Epithelial cell of proximal tubule (primary cell): Measurements from ENCODE around the gene SORCS2. TPM values are rescaled to one million over a fixed set of nuclear protein-coding genes. Genes with fewer than 3 reads are reported as not detected.

Experiments
- DNase-seq: peaks from one replicate; pipeline ENCODE4 v3.0.0-alpha.2; 2011; ENCODE audit warnings: low read depth
- H3K4me3 ChIP-seq: 2 replicates; pipeline ENCODE4 v1.5.1; 2011; ENCODE audit warnings: low read depth, mild to moderate bottlenecking, low read length
- total RNA-seq: library from RNA; depleted of rRNA; stranded (reverse); fragments of >200 nt; gene quantifications from 2 replicates; pipeline ENCODE4 v1.2.3, GENCODE V29; 2015
- TF ChIP-seq, protein P1 (sequence below): conservative IDR thresholded peaks from 2 replicates; pipeline ENCODE4 v1.5.1; 2012; ENCODE audit warnings: low read depth, mild to moderate bottlenecking, low read length

The SORCS2 gene
- total RNA-seq, 1 donor from 2014 or later: 0.29 TPM

DNA sequence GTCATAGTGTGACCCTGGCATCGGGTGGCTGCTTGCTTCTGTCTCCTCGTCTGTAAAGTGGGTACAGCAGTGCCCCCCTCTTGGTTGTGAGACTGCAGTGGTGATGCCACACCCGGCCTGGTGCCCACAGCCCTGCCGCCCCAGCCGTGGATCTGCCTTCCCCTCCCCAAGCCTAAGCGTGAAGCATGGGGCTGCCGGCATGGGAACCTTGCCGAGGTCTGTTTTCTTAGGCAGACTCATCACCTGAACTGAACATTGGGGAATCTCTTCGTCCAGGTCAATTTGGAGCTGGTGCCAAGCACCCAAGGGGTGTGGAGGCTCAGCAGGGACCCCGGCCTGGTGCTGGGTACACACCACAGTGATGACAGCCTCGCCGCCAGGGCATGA, 134.0 kb downstream of the SORCS2 start:
- TF ChIP-seq, protein P1, sequence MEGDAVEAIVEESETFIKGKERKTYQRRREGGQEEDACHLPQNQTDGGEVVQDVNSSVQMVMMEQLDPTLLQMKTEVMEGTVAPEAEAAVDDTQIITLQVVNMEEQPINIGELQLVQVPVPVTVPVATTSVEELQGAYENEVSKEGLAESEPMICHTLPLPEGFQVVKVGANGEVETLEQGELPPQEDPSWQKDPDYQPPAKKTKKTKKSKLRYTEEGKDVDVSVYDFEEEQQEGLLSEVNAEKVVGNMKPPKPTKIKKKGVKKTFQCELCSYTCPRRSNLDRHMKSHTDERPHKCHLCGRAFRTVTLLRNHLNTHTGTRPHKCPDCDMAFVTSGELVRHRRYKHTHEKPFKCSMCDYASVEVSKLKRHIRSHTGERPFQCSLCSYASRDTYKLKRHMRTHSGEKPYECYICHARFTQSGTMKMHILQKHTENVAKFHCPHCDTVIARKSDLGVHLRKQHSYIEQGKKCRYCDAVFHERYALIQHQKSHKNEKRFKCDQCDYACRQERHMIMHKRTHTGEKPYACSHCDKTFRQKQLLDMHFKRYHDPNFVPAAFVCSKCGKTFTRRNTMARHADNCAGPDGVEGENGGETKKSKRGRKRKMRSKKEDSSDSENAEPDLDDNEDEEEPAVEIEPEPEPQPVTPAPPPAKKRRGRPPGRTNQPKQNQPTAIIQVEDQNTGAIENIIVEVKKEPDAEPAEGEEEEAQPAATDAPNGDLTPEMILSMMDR: no peak
- DNase-seq: no peak
- H3K4me3 ChIP-seq: no peak overlapping the region

DNA sequence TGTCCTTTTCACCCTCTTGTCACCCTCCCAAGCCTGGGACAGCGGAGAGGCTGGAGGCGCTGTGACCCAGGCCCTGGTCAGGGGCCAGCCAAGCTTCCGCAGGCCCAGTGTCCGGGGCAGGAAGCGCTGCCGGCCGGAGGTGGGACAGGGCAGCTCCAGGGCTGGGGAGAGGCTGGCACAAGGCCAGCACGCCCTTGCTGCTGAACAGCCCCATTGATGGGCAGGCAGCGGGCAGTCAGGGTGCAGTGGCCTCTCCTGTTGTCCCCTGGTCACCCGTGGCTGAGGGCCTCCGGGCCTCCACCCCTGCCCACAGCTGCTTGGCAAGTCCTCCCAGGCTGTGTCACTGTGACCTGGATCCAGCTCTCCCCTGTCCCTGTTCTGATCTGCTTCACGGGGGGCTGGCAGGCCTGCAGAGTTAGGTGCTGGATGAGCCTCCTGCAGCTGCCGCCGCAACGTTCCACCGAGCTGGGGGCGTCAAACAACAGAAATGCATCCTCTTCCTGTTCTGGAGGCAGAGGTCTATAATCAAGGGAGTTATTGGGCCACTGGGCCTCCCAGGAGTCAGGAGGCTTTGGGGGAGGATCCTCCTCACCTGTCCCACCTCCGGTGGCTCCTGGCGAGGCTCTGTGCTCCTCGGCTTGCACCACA, 134.5 kb downstream of the SORCS2 start:
- H3K4me3 ChIP-seq: no peak overlapping the region
- TF ChIP-seq, protein P1: no peak
- DNase-seq: no peak

DNA sequence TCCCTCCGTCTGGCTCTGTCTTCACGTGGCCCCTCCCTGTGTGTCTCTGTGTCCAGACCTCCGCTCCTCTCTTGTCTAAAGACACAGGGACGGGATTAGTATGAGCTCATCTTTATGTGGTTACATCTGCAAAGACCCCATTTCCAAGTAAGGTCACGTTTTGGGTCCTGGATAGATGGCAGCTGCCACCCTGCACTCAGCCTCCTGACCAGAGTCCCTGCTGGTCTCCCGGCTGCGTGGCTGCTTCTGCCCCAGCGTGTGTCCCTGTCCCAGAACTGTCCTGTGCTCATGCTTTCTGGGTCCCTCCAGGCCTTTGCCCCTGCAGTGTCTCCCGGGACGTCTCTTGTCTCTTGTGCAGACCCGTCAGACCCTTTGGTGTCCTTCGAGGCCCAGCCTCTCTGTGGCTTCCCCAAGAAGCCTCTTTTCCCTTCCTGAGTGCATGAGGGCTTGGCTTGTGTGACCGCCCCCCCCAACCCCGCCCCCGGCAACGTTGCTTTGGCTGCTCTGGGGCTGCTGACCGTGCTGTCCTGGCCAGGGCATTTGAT, 135.1 kb downstream of the SORCS2 start:
- no peak for DNase-seq
- TF ChIP-seq, protein P1: no peak
- no peak overlapping the region for H3K4me3 ChIP-seq

DNA sequence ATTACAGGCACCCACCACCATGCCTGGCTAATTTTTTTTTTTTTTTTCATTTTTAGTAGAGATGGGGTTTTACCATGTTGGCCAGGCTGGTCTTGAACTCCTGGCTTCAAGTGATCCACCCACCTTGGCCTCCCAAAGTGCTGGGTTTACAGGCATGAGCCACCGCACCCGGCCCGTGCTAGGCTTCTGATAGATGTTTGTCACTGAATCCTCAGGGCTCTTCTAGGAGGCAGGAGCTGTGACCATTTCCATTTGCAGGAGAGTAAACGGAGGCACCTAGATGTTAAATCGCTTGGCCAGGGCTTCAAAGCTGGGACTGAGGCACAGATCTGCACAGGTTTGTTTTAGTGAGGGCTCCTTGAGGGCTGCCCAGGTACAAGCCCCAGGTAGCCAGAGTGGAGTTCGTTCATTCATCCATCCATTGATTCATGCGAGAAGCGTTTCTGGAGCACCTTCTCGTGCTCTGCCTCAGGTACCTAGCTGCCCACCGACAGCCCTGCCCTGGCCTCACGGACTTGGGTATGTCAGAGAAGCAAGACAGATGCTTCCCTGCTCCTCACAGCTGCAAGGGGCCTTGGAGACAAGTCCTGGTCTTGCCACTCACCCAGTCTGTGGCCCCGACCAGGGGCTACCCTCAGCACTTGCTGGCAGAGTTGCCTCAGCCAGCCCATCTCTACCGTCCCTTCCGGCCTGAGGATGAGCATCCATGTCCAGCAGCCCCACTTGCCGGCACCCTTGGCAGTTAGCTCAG, 136.0 kb downstream of the SORCS2 start:
- no peak for DNase-seq
- H3K4me3 ChIP-seq: no peak overlapping the region

GRCh38 chr4:7328913-7329638, 136.7 kb downstream of the SORCS2 start:
- peak; percentile 10 for DNase-seq
- TF ChIP-seq, protein P1: peak; percentile 6
- no peak overlapping the region for H3K4me3 ChIP-seq

More for the DNA sequence above, 136.0 kb downstream of the SORCS2 start:
- TF ChIP-seq, protein P1: no peak

GRCh38 chr4:7330031-7330596, 137.8 kb downstream of the SORCS2 start:
- TF ChIP-seq, protein P1: no peak
- DNase-seq: no peak

More at GRCh38 chr4:7330031-7330596, 137.8 kb downstream of the SORCS2 start:
- no peak overlapping the region for H3K4me3 ChIP-seq
